GM23338 (cell line): Measurements from ENCODE around the gene PTPN18. TPM values are rescaled to one million over a fixed set of nuclear protein-coding genes. Genes with fewer than 3 reads are reported as not detected.
A peak's percentile ranks its signal among the peaks of the same experiment; 100 is the strongest.

Source experiments
- ATAC-seq: fragments of 200-7000 bp; cut with Tn5 transposase; 3 replicates; pipeline ENCODE4 v1.9.1; 2020
- DNase-seq: peaks from one replicate; pipeline ENCODE4 v3.0.0-alpha.2; 2015; ENCODE audit warnings: low spot score
- H2AFZ ChIP-seq: fragments of 200-600 bp; sonication (generic); 2 replicates; pipeline ENCODE4 v1.8.0; 2016; ENCODE audit warnings: antibody characterized with exemption, mild to moderate bottlenecking, moderate library complexity
- H3F3A ChIP-seq: fragments of 200-600 bp; sonication (generic); replicated peaks from 2 replicates; pipeline ENCODE4 v1.8.0; 2017; ENCODE audit warnings: antibody characterized with exemption, mixed run types, low read depth
- H3K27ac ChIP-seq: fragments of 200-600 bp; sonication (generic); 2 replicates; pipeline ENCODE4 v1.6.1; 2016; ENCODE audit warnings: low read depth
- H3K27me3 ChIP-seq: fragments of 200-600 bp; sonication (generic); 2 replicates; pipeline ENCODE4 v1.8.0; 2016; ENCODE audit warnings: mild to moderate bottlenecking, mixed run types, moderate library complexity; ENCODE audit not compliant: insufficient read depth
- H3K36me3 ChIP-seq: fragments of 200-600 bp; sonication (generic); 2 replicates; pipeline ENCODE4 v1.8.0; 2016; ENCODE audit warnings: mild to moderate bottlenecking; ENCODE audit not compliant: insufficient read depth
- H3K4me1 ChIP-seq: fragments of 200-600 bp; sonication (generic); 2 replicates; pipeline ENCODE4 v1.8.0; 2016; ENCODE audit warnings: mild to moderate bottlenecking, moderate library complexity; ENCODE audit not compliant: insufficient read depth
- H3K4me2 ChIP-seq: fragments of 200-600 bp; sonication (generic); 2 replicates; pipeline ENCODE4 v1.7.1; 2017; ENCODE audit warnings: mixed run types
- H3K4me3 ChIP-seq: fragments of 200-600 bp; sonication (generic); 2 replicates; pipeline ENCODE4 v1.6.1; 2016; ENCODE audit warnings: mixed run types
- H3K79me2 ChIP-seq: fragments of 200-600 bp; sonication (generic); replicated peaks from 2 replicates; pipeline ENCODE4 v1.8.0; 2017; ENCODE audit warnings: mild to moderate bottlenecking; ENCODE audit not compliant: insufficient read depth
- H3K9me2 ChIP-seq: fragments of 200-600 bp; sonication (generic); 2 replicates; pipeline ENCODE4 v1.8.0; 2017; ENCODE audit not compliant: insufficient read depth
- H4K20me1 ChIP-seq: fragments of 200-600 bp; sonication (generic); replicated peaks from 2 replicates; pipeline ENCODE4 v1.8.0; 2017; ENCODE audit warnings: mild to moderate bottlenecking; ENCODE audit not compliant: insufficient read depth
- H3K27ac Mint-ChIP-seq: 2 replicates; pipeline ENCODE4 v1.8.0; 2020; ENCODE audit warnings: inconsistent platforms, mild to moderate bottlenecking, moderate library complexity, mixed read lengths
- H3K27me3 Mint-ChIP-seq: 3 replicates; pipeline ENCODE4 v1.8.0; 2022; ENCODE audit warnings: low read depth, mild to moderate bottlenecking, moderate library complexity, mixed read lengths, inconsistent platforms; ENCODE audit not compliant: insufficient read depth, poor library complexity
- H3K36me3 Mint-ChIP-seq: 3 replicates; pipeline ENCODE4 v1.8.0; 2021; ENCODE audit warnings: low read depth, mild to moderate bottlenecking, inconsistent platforms, moderate library complexity, mixed read lengths
- H3K4me1 Mint-ChIP-seq: 3 replicates; pipeline ENCODE4 v1.8.0; 2020; ENCODE audit warnings: mild to moderate bottlenecking, inconsistent platforms, mixed read lengths
- H3K4me3 Mint-ChIP-seq: 3 replicates; pipeline ENCODE4 v1.8.0; 2021; ENCODE audit warnings: moderate library complexity, mild to moderate bottlenecking, inconsistent platforms, mixed read lengths
- H3K9me3 Mint-ChIP-seq: 3 replicates; pipeline ENCODE4 v1.8.0; 2020; ENCODE audit warnings: moderate library complexity, mild to moderate bottlenecking, inconsistent platforms, mixed read lengths
- EZH2 ChIP-seq: fragments of 200-600 bp; sonication (generic); IDR thresholded peaks from one replicate; pipeline ENCODE4 v1.8.0; 2017; ENCODE audit warnings: antibody characterized with exemption, mild to moderate bottlenecking, low read depth; ENCODE audit not compliant: unreplicated experiment
- NANOG ChIP-seq: IDR thresholded peaks from 2 replicates; pipeline ENCODE4 v1.6.1; 2016; ENCODE audit warnings: antibody characterized with exemption, borderline replicate concordance
- REST ChIP-seq: IDR thresholded peaks from one replicate; pipeline ENCODE4 v1.6.1; 2018; ENCODE audit warnings: antibody characterized with exemption; ENCODE audit not compliant: unreplicated experiment
- ZNF331 ChIP-seq: fragments of 250-450 bp; sonication (Bioruptor Pico); IDR thresholded peaks from 2 replicates; pipeline ENCODE4 v1.5.0; 2020; ENCODE audit warnings: low read depth, mild to moderate bottlenecking, moderate library complexity
- polyA plus RNA-seq: library from polyadenylated mRNA; unstranded; fragments of >200 nt; fragmentation: Nextera tagmentation; extraction: Ambion mirVana; gene quantifications from 2 replicates; pipeline ENCODE4 v1.2.1, GENCODE V29; 2016
- total RNA-seq: library from RNA; depleted of rRNA; stranded (reverse); fragments of >200 nt; shearing (Covaris generic); gene quantifications from 2 replicates; pipeline ENCODE4 v1.2.3, GENCODE V29; 2014
- TF ChIP-seq, protein P1 (sequence below): fragments of 250-450 bp; sonication (Bioruptor Pico); IDR thresholded peaks from 2 replicates; pipeline ENCODE4 v1.5.0; 2020; ENCODE audit warnings: mild to moderate bottlenecking, moderate library complexity

The PTPN18 gene
- total and polyA plus RNA-seq, 2 experiments from 2014 or later = 10.1 to 10.9 TPM

- TF ChIP-seq, protein P1, sequence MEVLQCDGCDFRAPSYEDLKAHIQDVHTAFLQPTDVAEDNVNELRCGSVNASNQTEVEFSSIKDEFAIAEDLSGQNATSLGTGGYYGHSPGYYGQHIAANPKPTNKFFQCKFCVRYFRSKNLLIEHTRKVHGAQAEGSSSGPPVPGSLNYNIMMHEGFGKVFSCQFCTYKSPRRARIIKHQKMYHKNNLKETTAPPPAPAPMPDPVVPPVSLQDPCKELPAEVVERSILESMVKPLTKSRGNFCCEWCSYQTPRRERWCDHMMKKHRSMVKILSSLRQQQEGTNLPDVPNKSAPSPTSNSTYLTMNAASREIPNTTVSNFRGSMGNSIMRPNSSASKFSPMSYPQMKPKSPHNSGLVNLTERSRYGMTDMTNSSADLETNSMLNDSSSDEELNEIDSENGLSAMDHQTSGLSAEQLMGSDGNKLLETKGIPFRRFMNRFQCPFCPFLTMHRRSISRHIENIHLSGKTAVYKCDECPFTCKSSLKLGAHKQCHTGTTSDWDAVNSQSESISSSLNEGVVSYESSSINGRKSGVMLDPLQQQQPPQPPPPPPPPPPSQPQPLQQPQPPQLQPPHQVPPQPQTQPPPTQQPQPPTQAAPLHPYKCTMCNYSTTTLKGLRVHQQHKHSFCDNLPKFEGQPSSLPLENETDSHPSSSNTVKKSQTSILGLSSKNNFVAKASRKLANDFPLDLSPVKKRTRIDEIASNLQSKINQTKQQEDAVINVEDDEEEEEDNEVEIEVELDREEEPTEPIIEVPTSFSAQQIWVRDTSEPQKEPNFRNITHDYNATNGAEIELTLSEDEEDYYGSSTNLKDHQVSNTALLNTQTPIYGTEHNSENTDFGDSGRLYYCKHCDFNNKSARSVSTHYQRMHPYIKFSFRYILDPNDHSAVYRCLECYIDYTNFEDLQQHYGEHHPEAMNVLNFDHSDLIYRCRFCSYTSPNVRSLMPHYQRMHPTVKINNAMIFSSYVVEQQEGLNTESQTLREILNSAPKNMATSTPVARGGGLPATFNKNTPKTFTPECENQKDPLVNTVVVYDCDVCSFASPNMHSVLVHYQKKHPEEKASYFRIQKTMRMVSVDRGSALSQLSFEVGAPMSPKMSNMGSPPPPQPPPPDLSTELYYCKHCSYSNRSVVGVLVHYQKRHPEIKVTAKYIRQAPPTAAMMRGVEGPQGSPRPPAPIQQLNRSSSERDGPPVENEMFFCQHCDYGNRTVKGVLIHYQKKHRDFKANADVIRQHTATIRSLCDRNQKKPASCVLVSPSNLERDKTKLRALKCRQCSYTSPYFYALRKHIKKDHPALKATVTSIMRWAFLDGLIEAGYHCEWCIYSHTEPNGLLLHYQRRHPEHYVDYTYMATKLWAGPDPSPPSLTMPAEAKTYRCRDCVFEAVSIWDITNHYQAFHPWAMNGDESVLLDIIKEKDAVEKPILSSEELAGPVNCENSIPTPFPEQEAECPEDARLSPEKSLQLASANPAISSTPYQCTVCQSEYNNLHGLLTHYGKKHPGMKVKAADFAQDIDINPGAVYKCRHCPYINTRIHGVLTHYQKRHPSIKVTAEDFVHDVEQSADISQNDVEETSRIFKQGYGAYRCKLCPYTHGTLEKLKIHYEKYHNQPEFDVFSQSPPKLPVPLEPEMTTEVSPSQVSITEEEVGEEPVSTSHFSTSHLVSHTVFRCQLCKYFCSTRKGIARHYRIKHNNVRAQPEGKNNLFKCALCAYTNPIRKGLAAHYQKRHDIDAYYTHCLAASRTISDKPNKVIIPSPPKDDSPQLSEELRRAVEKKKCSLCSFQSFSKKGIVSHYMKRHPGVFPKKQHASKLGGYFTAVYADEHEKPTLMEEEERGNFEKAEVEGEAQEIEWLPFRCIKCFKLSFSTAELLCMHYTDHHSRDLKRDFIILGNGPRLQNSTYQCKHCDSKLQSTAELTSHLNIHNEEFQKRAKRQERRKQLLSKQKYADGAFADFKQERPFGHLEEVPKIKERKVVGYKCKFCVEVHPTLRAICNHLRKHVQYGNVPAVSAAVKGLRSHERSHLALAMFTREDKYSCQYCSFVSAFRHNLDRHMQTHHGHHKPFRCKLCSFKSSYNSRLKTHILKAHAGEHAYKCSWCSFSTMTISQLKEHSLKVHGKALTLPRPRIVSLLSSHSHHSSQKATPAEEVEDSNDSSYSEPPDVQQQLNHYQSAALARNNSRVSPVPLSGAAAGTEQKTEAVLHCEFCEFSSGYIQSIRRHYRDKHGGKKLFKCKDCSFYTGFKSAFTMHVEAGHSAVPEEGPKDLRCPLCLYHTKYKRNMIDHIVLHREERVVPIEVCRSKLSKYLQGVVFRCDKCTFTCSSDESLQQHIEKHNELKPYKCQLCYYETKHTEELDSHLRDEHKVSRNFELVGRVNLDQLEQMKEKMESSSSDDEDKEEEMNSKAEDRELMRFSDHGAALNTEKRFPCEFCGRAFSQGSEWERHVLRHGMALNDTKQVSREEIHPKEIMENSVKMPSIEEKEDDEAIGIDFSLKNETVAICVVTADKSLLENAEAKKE = no peak
- TF ChIP-seq ZNF331 (CRISPR knock-in tag) = no peak
- TF ChIP-seq NANOG = no peak
- no peak for TF ChIP-seq REST
Measured at GRCh38 chr2:130370490-130370889, 14.6 kb downstream of the PTPN18 start (continued).

- Histone ChIP-seq H3K4me2 (peak overlapping the region; percentile 88), H3K9me2 (no peaks in the 10 kb centered on the region), H3K4me1 (peaks cover 27% of the 10 kb centered on the region), H3K79me2 (no peaks in the 10 kb centered on the region), H3K4me3 (peak overlapping the region; percentile 89), H3F3A (no peaks in the 10 kb centered on the region), H3K27me3 (no peaks in the 10 kb centered on the region), H2AFZ (peak overlapping the region; percentile 97), H3K27ac (no peak overlapping the region), H3K36me3 (no peaks in the 10 kb centered on the region), H4K20me1 (no peaks in the 10 kb centered on the region; the same call in 1 of the 2 replicates)
- peak overlapping the region; percentile 92 for H3K4me3 Mint-ChIP-seq
- DNase-seq = no peak
- no peak for TF ChIP-seq EZH2
- H3K4me1 Mint-ChIP-seq = peaks cover 28% of the 10 kb centered on the region
- peak; percentile 5 for ATAC-seq
- H3K27ac Mint-ChIP-seq = peak overlapping the region; percentile 56; the same call in 1 of the 2 replicates
- H3K36me3 Mint-ChIP-seq = peaks cover 17% of the 10 kb centered on the region
- no peaks in the 10 kb centered on the region; the same call in 2 of the 3 replicates for H3K9me3 Mint-ChIP-seq
- H3K27me3 Mint-ChIP-seq = peaks cover 19% of the 10 kb centered on the region
Measured at GRCh38 chr2:130371723-130372054, 15.8 kb downstream of the PTPN18 start.
